GM19468 (cell line): ENCODE measurements around the gene NDUFA13.

Experiments used
- ATAC-seq: cut with Tn5 transposase; IDR thresholded peaks from one replicate; pipeline ENCODE4 v1.9.1; 2021; ENCODE audit warnings: mild to moderate bottlenecking, moderate library complexity, moderate number of reproducible peaks; ENCODE audit not compliant: unreplicated experiment; ENCODE audit errors: extremely low read depth

NDUFA13 gene

GRCh38 chr19:19544954-19545591 lies 29.0 kb downstream of the NDUFA13 start:
- ATAC-seq: no peak

GRCh38 chr19:19545707-19546106 lies 29.7 kb downstream of the NDUFA13 start:
- ATAC-seq: no peak

- no peak for ATAC-seq
Measured at GRCh38 chr19:19546751-19547162, 30.7 kb downstream of the NDUFA13 start.

GRCh38 chr19:19547674-19548336 lies 31.8 kb downstream of the NDUFA13 start:
- ATAC-seq: no peak

- ATAC-seq: no peak
Measured at GRCh38 chr19:19548915-19549759, 33.1 kb downstream of the NDUFA13 start.

DNA sequence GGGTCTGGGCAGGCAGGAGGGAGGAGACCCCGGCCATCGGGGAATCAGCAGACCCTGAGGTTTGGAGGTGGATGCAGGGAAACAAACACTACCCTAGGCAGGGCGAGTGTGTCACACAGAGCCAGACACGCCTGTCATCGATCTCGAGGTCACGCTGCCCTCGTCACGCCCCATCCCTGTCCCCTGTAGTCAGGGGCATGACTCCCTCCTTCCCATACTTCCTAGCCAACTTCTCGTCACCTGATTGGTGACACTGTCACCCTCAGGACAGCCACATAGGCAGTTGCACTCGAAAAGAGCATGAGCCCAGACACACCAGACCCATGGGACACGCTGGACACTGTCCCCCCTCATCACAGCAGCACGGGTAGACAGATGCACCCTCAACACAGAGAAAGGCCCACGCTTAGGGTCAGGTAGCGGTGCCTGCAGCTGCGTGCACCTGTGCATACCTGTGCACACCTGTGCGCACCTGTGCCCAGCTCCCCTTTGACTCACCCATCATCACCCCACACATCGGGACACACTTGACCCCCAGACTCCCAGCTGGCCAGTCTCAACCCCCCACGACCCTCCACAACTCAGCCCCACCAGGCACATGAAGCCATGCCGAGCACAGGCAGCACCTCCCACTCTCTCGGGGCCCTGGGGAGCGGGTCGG lies 33.9 kb downstream of the NDUFA13 start:
- no peak for ATAC-seq

GRCh38 chr19:19550485-19550929 lies 34.5 kb downstream of the NDUFA13 start:
- ATAC-seq: no peak

GRCh38 chr19:19550972-19551852 lies 35.2 kb downstream of the NDUFA13 start:
- no peak for ATAC-seq

DNA sequence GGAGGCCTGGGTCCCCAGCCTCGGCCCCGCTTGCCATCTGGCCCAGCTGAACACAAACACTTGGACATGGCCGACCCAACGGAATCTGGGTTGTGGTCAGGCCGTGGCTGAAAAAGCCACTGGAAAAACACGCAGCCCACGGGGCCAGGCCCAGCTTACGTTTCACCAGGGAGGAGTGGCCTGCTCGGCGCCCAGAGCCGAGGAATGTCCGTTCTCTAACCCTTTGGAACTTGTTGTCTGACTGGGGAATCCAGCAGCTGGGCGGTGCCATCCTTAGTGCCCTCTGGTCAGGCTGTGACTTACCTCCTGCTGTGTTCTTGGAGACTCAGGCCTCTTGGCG lies 35.8 kb downstream of the NDUFA13 start:
- no peak for ATAC-seq

DNA sequence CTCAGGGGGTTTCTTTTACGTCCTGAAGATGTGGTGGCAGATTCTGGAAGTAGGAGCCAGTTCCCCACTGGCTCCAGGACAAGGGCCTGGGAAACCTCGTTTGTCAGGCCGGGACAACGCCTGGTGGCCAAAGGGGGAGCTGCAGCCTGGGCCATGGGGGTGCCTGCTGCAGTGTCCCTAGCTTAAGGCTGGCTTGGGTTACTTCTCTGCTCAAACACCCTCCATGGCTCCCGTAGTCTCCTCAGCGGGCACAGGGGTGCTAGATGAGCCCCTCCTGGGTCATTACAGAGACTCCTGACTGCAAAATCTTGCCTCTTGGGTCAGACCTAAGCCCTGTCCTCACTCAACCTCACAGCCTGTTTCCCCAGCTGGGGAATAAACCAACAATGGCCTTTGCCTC lies 36.8 kb downstream of the NDUFA13 start:
- ATAC-seq: no peak

DNA sequence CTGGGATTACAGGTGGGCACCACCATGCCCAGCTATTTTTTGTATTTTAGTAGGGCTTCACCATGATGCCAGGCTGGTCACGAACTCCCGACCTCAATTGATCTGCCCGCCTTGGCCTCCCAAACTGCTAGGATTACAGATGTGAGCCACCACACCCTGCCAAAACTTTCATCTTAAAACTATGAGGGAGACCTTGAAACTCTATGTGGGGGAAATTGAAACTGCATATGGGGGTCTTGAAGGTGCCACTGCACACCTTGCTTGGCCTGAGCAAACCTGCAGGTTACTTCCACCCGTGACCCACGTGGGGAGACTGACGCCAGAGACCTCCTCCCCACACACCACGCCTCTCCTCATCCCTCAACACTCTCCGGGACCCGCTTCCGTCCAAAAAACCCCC lies 37.6 kb downstream of the NDUFA13 start:
- ATAC-seq: no peak

DNA sequence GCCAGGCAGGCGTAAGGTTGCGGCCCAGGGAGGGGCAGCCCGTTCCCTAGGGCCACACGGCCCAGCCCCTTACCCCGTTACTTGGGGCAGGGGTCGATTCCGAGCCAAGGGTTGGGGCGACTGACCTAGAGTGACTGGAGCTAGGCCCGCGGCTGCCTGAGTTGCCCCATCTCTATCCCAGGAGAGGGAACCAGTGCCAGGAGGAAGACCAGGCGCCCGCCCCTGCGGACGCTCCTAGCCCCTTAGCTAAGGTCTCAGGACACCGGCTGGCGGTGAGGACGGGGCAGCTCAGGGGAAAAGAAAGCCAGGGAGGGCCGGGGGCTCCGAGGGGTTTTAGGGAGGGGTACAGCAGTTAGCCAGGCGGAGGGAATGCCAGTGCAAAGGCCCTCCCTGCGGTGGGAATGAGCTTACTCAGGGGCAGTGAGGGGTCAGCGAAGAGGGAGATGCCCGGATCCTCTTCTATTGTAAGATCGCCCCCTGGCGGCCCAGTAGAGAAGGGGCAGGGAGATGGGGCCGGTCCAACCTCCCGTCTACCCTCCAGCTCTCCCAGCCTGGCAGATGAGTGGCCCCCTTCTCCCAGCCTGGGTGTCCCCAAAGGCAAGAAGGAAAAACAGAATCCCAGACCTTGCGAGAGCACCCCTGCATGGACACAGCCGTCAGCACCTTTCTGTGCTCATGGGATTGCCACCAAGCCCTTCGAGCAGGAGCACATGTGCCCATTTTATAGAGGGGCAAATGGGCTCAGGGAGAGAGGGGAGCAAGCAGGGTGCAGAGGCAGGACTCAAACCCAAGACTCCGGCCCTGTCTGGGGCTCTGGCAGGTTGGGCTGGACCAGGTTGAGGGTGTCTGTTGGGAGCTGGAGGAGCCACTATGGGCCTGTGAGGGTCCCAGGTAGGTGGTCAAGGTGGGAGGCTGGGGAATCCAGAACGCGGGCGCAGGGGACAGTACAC lies 38.3 kb downstream of the NDUFA13 start:
- no peak for ATAC-seq

- ATAC-seq: no peak
Measured at GRCh38 chr19:19558055-19558454, 42.0 kb downstream of the NDUFA13 start.

- ATAC-seq: no peak
Measured at GRCh38 chr19:19558636-19559035, 42.6 kb downstream of the NDUFA13 start.

DNA sequence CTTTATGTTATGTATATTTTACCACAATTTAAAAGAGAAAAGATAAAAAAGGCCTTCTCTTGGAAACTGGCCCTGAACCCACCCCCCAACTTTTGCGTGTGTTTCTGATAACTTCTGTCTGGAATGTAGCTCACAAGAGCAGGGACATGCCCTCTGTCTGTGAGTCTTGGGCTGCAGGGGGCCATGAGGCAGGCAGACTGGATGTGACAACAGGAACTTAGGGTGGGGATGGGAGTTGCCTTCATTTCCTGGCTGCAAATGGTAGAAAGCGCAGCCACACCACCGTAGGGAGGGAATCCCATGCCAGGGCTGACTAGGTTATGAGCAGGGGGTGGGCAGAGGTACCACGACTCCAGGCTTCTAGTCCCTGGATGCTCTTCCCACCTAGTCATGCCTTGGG lies 43.9 kb downstream of the NDUFA13 start:
- ATAC-seq: no peak

GRCh38 chr19:19561946-19562664 lies 46.1 kb downstream of the NDUFA13 start:
- no peak for ATAC-seq

GRCh38 chr19:19562665-19563347 lies 46.8 kb downstream of the NDUFA13 start:
- no peak for ATAC-seq
